ENCODE measurements around the gene CD180. TPM values are rescaled to one million over a fixed set of nuclear protein-coding genes. Genes with fewer than 3 reads are reported as not detected.

Gene CD180
- 1.0 TPM for total RNA-seq

DNA sequence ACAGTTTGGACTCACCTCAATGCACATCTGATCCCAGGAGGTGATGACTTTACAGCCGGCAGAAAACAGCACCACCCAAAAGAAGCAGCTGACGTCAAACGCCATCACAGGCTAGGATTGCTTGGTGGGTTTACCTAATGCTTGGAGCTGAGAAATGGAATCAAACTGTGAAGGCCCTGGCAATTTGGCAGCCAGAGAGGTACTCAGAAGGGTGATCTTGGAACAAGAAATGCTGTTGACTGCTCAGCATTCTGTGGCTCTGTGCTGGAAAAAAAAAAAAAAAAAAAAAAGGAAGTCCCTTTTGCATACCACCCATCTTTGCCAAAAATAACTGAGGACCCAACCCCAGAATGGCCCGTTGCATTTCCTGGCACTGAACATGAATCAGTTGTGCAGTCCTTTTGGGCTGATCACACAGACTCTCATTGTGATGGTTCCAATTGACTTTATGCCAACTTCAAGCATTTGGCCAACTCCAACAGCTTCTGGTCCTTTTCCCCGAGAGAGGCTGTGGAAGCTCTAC lies at the start of gene CD180:
Gene CD180 (minus strand): TSS at position 263 of the 523 bp plus-strand sequence. CDS start 158 bp downstream, at position 105.
- Histone ChIP-seq H3K36me3 (ENCODE audit: control insufficient read depth in 3 of 3, insufficient read depth in 3 of 3, low read length in 3 of 3) (no peaks in the 10 kb centered on the region), H3K9me3 (ENCODE audit: control insufficient read depth in 3 of 3, low read length in 3 of 3) (peaks cover 0 to 3% (median 0%) of the 10 kb centered on the region in 3 donors), H3K4me1 (ENCODE audit: control insufficient read depth in 3 of 3, insufficient read depth in 3 of 3, low read length in 3 of 3) (peaks cover 0 to 7% (median 0%) of the 10 kb centered on the region in 3 donors), H3K27ac (ENCODE audit: low read depth, low read length) (no peak within 1 kb of the TSS), H3K9ac (ENCODE audit: low read depth in 1 of 3, low read length in 3 of 3) (no peak within 1 kb of the TSS), H3K4me3 (ENCODE audit: low read length in 3 of 3) (no peak within 1 kb of the TSS), H3K27me3 (ENCODE audit: control insufficient read depth in 3 of 3, insufficient read depth in 3 of 3, low read length in 3 of 3) (no peaks in the 10 kb centered on the region)

DNA sequence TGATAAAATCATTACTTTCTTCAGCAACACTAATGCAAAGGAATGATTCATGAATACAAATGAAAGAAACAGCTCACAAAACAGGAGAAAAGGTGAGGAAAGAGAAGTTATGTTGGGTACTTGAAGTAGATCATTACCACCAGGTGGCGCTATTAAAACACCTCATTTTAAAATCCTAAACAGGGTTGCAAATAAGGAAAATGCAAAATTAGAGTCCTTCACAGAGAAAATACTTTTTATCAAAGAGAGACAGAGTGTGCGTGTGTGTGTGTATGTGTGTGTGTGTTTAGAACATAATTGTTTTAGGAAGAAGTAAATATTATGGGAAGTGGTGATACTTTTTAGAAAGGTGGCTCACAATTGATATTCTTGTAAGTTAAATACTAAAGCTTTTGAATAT lies 49.5 kb upstream of the CD180 start:
- Histone ChIP-seq H3K4me3 (ENCODE audit: low read length in 3 of 3) (no peak overlapping the region), H3K27me3 (ENCODE audit: control insufficient read depth in 3 of 3, insufficient read depth in 3 of 3, low read length in 3 of 3) (no peaks in the 10 kb centered on the region), H3K36me3 (ENCODE audit: control insufficient read depth in 3 of 3, insufficient read depth in 3 of 3, low read length in 3 of 3) (no peaks in the 10 kb centered on the region), H3K4me1 (ENCODE audit: control insufficient read depth in 3 of 3, insufficient read depth in 3 of 3, low read length in 3 of 3) (peaks cover 6 to 9% (median 8%) of the 10 kb centered on the region in 3 donors), H3K9me3 (ENCODE audit: control insufficient read depth in 3 of 3, low read length in 3 of 3) (no peaks in the 10 kb centered on the region), H3K9ac (ENCODE audit: low read depth in 1 of 3, low read length in 3 of 3) (no peak overlapping the region), H3K27ac (ENCODE audit: low read depth, low read length) (no peak overlapping the region)

DNA sequence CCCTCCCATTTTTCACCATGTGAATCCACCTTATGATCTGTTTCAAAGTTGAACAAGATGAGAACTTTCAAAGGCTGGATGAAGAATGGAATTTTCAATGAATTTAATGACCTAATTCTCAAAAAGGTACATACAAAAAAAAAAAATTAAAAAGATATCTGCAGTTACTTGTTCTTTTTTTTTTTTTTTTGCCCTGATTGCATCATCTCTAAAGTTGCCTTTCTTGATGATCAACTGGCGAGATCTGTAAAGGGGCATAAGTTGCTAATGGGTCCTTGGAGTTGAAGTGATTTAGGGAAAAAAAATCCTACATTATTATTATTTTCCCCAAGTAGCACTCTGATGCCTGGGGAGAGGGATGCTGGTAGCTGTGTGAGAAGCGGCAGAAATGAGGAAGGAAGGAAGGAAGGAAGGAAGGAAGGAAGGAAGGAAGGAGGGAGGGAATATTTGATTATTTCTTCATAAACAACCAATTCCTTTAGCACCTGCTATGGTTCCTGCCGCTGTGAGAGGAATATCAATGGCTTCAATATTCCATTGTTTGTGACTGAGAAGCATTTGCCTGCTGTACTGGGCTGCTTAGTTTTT lies 48.8 kb upstream of the CD180 start:
- Histone ChIP-seq H3K4me3 (ENCODE audit: low read length in 3 of 3) (no peak overlapping the region), H3K9ac (ENCODE audit: low read depth in 1 of 3, low read length in 3 of 3) (no peak overlapping the region), H3K27me3 (ENCODE audit: control insufficient read depth in 3 of 3, insufficient read depth in 3 of 3, low read length in 3 of 3) (no peaks in the 10 kb centered on the region), H3K36me3 (ENCODE audit: control insufficient read depth in 3 of 3, insufficient read depth in 3 of 3, low read length in 3 of 3) (no peaks in the 10 kb centered on the region), H3K4me1 (ENCODE audit: control insufficient read depth in 3 of 3, insufficient read depth in 3 of 3, low read length in 3 of 3) (peaks cover 6 to 9% (median 8%) of the 10 kb centered on the region in 3 donors), H3K9me3 (ENCODE audit: control insufficient read depth in 3 of 3, low read length in 3 of 3) (no peaks in the 10 kb centered on the region), H3K27ac (ENCODE audit: low read depth, low read length) (no peak overlapping the region)

DNA sequence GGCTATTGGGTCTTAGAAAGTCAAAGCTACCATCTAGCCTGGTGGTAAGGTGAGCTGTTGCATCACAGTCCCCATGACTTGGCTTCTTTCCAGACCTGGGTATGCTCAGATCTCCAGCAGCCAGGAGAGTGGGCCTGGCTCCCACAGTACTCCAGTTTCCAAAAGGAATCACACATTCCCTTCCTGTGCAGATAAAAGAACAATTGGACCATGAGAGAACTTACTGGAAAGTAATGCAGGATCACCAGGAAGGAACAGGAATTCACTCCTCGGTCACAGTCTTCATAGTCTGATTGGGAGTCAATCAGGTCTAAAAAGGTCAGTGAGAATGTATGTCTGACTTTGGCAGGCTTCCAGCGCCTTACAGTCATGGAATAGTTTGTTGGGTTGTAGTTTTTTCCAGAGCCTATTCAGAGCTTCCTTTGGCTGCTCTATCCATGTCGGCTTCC lies 47.8 kb upstream of the CD180 start:
- Histone ChIP-seq H3K36me3 (ENCODE audit: control insufficient read depth in 3 of 3, insufficient read depth in 3 of 3, low read length in 3 of 3) (no peaks in the 10 kb centered on the region), H3K27me3 (ENCODE audit: control insufficient read depth in 3 of 3, insufficient read depth in 3 of 3, low read length in 3 of 3) (no peaks in the 10 kb centered on the region), H3K4me3 (ENCODE audit: low read length in 3 of 3) (no peak overlapping the region), H3K9ac (ENCODE audit: low read depth in 1 of 3, low read length in 3 of 3) (no peak overlapping the region), H3K27ac (ENCODE audit: low read depth, low read length) (no peak overlapping the region), H3K4me1 (ENCODE audit: control insufficient read depth in 3 of 3, insufficient read depth in 3 of 3, low read length in 3 of 3) (peaks cover 5 to 9% (median 8%) of the 10 kb centered on the region in 3 donors), H3K9me3 (ENCODE audit: control insufficient read depth in 3 of 3, low read length in 3 of 3) (no peaks in the 10 kb centered on the region)

DNA sequence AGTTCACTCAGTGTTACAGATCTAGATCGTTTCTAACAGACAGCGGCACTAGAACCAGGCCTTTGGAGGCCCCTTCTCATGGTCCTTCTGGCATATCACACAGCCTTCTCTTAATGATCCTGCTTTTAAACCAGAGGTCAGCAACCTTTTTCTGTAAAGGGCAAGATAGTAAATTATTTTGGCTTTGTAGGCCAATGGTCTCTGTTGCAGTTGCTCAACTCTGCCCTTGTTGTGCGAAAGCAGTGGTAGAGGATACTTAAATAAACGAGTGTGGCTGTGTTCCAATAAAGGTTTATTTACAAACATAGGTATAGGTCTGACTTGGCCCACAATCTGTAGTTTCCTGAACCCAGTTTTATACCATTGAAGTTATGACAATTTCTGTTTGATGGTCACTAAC lies 47.3 kb upstream of the CD180 start:
- H3K4me1 ChIP-seq (ENCODE audit: control insufficient read depth in 3 of 3, insufficient read depth in 3 of 3, low read length in 3 of 3), result peaks cover 4 to 9% (median 8%) of the 10 kb centered on the region in 3 donors
- H3K27me3 ChIP-seq (ENCODE audit: control insufficient read depth in 3 of 3, insufficient read depth in 3 of 3, low read length in 3 of 3), result no peaks in the 10 kb centered on the region
- H3K36me3 ChIP-seq (ENCODE audit: control insufficient read depth in 3 of 3, insufficient read depth in 3 of 3, low read length in 3 of 3), result no peaks in the 10 kb centered on the region
- H3K9ac ChIP-seq (ENCODE audit: low read depth in 1 of 3, low read length in 3 of 3), result no peak overlapping the region
- H3K9me3 ChIP-seq (ENCODE audit: control insufficient read depth in 3 of 3, low read length in 3 of 3), result no peaks in the 10 kb centered on the region
- H3K27ac ChIP-seq (ENCODE audit: low read depth, low read length), result no peak overlapping the region
- H3K4me3 ChIP-seq (ENCODE audit: low read length in 3 of 3), result no peak overlapping the region

DNA sequence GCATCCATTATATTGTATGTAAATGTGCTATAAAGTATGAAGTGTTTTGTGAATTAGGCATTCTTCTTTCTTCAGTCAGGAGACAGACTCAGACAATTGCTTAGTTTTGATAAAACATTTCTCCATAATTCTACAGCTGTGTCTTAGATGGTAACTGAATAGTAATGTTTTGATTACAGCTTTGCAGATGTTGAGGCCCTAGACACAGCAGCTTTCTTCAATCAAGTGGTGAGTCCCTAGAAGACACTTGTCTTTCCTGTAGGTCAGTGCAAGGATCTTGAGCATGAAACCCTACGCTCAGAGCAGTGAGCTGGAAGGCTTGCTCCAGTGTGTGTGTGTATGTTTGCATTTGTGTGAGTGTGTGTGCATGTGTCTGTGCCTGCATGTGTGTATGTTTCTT lies 46.8 kb upstream of the CD180 start:
- Histone ChIP-seq H3K36me3 (ENCODE audit: control insufficient read depth in 3 of 3, insufficient read depth in 3 of 3, low read length in 3 of 3) (no peaks in the 10 kb centered on the region), H3K4me1 (ENCODE audit: control insufficient read depth in 3 of 3, insufficient read depth in 3 of 3, low read length in 3 of 3) (peaks cover 0 to 5% (median 5%) of the 10 kb centered on the region in 3 donors), H3K4me3 (ENCODE audit: low read length in 3 of 3) (no peak overlapping the region), H3K9me3 (ENCODE audit: control insufficient read depth in 3 of 3, low read length in 3 of 3) (no peaks in the 10 kb centered on the region), H3K9ac (ENCODE audit: low read depth in 1 of 3, low read length in 3 of 3) (no peak overlapping the region), H3K27ac (ENCODE audit: low read depth, low read length) (no peak overlapping the region), H3K27me3 (ENCODE audit: control insufficient read depth in 3 of 3, insufficient read depth in 3 of 3, low read length in 3 of 3) (no peaks in the 10 kb centered on the region)

DNA sequence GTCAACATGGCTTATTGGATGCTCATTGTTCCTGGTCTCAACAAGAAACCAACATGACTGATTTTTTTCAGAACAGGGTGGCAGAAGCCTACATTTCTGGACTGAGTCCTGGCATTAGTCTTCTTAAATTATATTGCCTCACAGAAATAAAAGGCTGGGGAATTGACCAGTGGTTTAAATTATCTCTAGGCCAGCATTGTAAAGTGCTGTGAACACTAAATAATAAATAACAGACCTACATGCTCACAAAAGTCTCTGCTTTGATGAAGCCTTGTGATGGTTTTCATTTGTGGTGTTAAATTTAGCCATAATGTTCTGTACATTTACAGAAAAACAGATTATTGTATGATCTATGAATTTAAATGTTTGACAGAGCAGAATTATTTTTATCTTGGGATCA lies 44.7 kb upstream of the CD180 start:
- Histone ChIP-seq H3K4me1 (ENCODE audit: control insufficient read depth in 3 of 3, insufficient read depth in 3 of 3, low read length in 3 of 3) (peaks cover 0 to 5% (median 2%) of the 10 kb centered on the region in 3 donors), H3K4me3 (ENCODE audit: low read length in 3 of 3) (no peak overlapping the region), H3K27ac (ENCODE audit: low read depth, low read length) (no peak overlapping the region), H3K27me3 (ENCODE audit: control insufficient read depth in 3 of 3, insufficient read depth in 3 of 3, low read length in 3 of 3) (no peaks in the 10 kb centered on the region), H3K9ac (ENCODE audit: low read depth in 1 of 3, low read length in 3 of 3) (no peak overlapping the region), H3K36me3 (ENCODE audit: control insufficient read depth in 3 of 3, insufficient read depth in 3 of 3, low read length in 3 of 3) (no peaks in the 10 kb centered on the region), H3K9me3 (ENCODE audit: control insufficient read depth in 3 of 3, low read length in 3 of 3) (no peaks in the 10 kb centered on the region)

DNA sequence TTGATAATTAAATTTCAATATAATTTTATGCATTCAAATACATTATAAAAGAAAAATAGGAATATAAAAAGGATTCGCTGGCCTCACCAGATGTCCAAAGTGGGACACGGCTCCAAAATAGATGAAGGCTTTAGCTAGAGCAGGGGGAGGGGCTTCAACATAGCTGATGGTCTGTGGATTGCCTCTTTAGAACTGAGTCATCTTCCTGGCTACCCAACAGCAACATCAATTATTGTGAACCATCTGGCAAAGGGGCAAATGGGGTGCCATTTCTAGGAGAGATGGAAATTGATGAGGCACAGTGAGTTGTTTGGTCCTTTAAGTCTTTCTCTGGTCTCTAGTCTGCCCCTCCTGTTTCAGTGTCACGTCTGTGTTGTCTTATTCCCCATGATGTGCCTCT lies 44.2 kb upstream of the CD180 start:
- H3K27ac ChIP-seq (ENCODE audit: low read depth, low read length), result no peak overlapping the region
- H3K9ac ChIP-seq (ENCODE audit: low read depth in 1 of 3, low read length in 3 of 3), result no peak overlapping the region
- no peak overlapping the region for H3K4me3 ChIP-seq (ENCODE audit: low read length in 3 of 3)

DNA sequence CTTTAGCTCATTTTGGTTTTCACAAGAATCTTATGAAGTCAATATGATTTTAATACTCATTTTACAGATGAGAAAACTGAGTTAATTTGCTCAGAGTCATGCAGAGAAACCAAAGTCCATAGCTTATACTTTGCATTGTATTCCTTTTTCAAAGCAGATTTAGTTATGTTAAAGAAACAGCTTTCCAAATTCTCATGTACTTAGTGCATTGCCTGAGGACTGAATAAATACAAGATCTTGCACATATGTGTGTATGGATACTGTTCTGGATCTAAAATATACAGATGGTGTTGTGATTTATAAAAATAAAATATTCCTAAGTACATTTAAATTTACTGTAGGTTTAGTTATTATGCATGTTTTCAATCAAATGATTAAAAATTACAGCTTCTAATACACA lies 43.5 kb upstream of the CD180 start:
- Histone ChIP-seq H3K9me3 (ENCODE audit: control insufficient read depth in 3 of 3, low read length in 3 of 3) (no peaks in the 10 kb centered on the region), H3K4me1 (ENCODE audit: control insufficient read depth in 3 of 3, insufficient read depth in 3 of 3, low read length in 3 of 3) (peaks cover 0 to 5% (median 0%) of the 10 kb centered on the region in 3 donors), H3K4me3 (ENCODE audit: low read length in 3 of 3) (no peak overlapping the region), H3K36me3 (ENCODE audit: control insufficient read depth in 3 of 3, insufficient read depth in 3 of 3, low read length in 3 of 3) (no peaks in the 10 kb centered on the region), H3K27ac (ENCODE audit: low read depth, low read length) (no peak overlapping the region), H3K9ac (ENCODE audit: low read depth in 1 of 3, low read length in 3 of 3) (no peak overlapping the region), H3K27me3 (ENCODE audit: control insufficient read depth in 3 of 3, insufficient read depth in 3 of 3, low read length in 3 of 3) (no peaks in the 10 kb centered on the region)

More for the DNA sequence above, 44.2 kb upstream of the CD180 start:
- Histone ChIP-seq H3K4me1 (ENCODE audit: control insufficient read depth in 3 of 3, insufficient read depth in 3 of 3, low read length in 3 of 3) (peaks cover 0 to 5% (median 0%) of the 10 kb centered on the region in 3 donors), H3K27me3 (ENCODE audit: control insufficient read depth in 3 of 3, insufficient read depth in 3 of 3, low read length in 3 of 3) (no peaks in the 10 kb centered on the region), H3K36me3 (ENCODE audit: control insufficient read depth in 3 of 3, insufficient read depth in 3 of 3, low read length in 3 of 3) (no peaks in the 10 kb centered on the region), H3K9me3 (ENCODE audit: control insufficient read depth in 3 of 3, low read length in 3 of 3) (no peaks in the 10 kb centered on the region)

DNA sequence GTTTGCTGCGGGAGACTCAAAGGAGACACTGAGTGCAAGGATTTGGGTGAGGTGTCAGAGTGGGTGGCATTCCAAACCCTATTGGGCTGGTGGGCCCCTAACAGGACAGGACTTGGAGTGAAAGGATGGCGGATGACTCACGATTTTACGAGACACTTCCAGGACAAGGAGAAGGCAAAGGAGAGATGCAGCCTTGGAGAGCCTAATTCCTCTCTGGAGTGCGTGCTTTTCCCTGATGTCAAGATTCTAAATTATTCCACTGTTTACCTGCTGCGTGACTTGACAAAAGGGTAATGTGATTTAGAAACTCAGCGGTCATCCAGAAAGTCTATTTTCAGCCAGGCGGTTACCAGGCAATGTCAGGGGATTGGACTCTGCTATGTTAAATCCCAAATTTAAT lies 41.6 kb upstream of the CD180 start:
- Histone ChIP-seq H3K9me3 (ENCODE audit: control insufficient read depth in 3 of 3, low read length in 3 of 3) (no peaks in the 10 kb centered on the region), H3K4me3 (ENCODE audit: low read length in 3 of 3) (no peak overlapping the region), H3K36me3 (ENCODE audit: control insufficient read depth in 3 of 3, insufficient read depth in 3 of 3, low read length in 3 of 3) (no peaks in the 10 kb centered on the region), H3K27ac (ENCODE audit: low read depth, low read length) (no peak overlapping the region), H3K9ac (ENCODE audit: low read depth in 1 of 3, low read length in 3 of 3) (no peak overlapping the region), H3K4me1 (ENCODE audit: control insufficient read depth in 3 of 3, insufficient read depth in 3 of 3, low read length in 3 of 3) (peaks cover 3 to 6% (median 4%) of the 10 kb centered on the region in 3 donors), H3K27me3 (ENCODE audit: control insufficient read depth in 3 of 3, insufficient read depth in 3 of 3, low read length in 3 of 3) (no peaks in the 10 kb centered on the region)
